HG03066 (cell line): ENCODE results near the gene MYEOV.

Experiments used
- ATAC-seq: cut with Tn5 transposase; IDR thresholded peaks from one replicate; pipeline ENCODE4 v1.9.1; 2021; ENCODE audit warnings: low read depth; ENCODE audit not compliant: unreplicated experiment

The MYEOV gene

DNA sequence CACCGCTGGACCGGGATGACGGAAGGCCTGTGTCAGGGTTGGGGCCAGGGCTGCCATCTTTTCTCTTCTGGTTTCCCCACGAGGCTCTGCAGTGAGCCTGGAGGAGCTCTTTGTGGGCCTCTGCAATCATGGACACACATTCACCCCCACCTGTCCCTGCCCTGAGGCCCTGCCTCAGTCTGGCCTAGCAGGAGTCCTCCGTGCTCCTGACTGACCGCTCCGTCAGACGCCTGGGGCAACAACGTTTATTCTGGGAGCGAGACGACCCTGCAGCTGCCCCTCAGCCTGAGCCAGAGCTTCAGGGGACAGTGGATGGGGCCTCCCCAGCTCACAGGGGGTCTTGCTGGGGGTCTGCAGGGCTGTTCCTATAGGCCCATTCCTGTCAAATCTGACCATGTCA is 8.2 kb upstream of the MYEOV start:
- ATAC-seq, result no peak

DNA sequence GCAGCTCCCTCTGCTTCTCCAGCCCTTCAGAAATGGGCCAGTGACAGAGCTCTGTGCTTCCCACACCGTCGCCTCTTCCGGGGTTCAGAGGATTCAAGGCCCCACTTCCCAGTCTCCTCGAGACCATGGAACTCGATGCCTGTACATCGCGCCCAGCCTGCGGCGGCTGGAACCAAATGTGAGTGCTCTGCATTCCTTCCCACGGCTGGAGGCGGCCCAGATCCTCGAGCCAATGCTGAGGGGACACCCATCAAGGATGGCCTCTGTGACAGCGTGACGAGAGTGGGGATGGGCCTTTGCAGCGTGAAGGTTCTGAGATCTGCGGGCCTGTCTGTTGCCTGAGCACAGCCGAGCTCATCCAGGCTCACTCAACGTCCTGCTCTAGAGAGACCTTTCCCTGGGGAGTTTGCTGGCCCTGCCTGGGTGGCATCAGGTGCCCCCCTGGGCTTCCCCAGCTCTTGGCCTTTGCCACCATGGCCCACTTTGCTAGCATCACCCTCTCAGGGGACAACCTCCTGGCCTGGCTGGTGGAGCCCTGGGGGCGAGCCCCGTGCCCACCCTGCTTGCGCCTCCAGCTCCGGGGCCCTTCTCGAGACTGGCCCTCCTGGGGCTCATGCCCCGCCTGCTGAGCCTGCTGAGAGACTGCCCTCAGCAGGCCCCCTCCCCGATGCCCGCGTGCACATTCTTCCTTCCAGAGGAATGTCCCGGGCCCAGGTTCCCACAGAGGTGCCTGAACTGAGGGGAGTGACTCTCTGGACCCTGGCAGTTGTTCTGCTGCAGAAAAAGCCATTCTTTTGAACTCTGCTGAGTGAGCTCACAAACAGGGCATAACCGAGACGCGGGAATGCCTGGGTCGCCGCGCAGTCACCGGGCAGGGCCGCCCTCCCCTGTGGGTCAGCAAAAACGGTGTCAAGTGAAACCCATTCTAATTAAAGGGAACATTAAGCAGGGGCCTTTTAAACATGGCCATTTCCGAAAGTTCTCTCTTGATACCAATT is 7.3 kb upstream of the MYEOV start:
- no peak for ATAC-seq

DNA sequence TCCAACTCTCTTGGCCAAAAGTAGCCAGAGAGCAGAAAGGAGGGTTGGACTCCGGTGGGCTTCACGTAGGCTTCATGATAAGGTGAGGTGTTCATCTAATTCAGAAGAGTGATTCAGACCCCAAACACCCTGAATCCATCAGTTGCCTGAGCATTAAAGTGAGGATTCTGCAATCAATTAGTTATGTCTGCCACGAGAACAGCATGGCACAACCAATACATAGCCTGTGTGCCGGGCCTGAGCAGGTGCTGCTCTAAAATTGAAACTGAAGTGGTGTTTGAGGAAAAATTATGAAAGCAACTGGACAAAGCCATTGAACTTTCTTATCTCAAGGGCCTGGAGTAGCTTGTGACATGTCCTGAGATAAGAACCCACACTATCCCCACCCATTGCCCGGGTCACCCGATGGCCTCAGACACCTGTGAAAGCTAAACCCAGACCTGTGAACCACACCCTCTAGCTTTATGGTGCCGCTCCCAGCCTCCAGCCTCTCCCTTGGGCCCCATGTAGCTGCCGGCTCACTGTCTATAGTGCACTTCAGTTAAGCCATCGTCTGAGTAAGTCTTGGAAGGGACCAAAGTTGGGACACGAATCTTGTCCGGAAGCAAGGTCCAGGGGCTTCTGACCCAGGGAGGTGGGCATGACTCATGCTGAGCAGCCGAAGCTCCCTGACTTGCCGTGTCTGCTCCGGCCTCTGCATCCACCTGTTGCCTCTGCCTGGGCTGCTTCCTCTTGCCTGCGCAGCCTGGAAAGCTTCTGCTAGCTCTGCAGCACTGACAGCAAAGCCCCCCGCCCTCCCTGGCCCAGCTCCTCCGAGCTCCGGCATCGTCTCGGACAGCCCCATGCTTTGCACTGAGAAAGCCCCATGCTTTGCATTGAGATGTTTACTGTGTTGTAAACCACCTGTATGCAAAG is 5.7 kb upstream of the MYEOV start:
- no peak for ATAC-seq

DNA sequence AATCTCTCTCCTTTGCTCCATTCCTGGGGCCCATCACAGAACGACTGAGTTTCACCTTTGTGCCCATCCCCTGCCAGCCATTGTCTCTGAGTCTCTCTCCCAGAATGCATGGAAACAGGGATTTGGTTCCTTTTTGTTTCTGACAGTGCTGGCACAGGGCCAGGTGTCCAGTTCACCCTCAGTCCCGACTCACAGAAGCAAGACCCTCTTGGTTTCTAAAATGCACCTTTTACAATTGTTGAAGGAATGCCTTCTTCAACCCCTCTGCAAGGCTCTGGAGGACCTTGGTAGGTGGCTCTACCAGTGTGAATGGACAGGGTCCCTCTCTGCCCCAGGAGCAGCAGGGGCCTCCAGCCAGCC is 5.1 kb upstream of the MYEOV start:
- no peak for ATAC-seq

DNA sequence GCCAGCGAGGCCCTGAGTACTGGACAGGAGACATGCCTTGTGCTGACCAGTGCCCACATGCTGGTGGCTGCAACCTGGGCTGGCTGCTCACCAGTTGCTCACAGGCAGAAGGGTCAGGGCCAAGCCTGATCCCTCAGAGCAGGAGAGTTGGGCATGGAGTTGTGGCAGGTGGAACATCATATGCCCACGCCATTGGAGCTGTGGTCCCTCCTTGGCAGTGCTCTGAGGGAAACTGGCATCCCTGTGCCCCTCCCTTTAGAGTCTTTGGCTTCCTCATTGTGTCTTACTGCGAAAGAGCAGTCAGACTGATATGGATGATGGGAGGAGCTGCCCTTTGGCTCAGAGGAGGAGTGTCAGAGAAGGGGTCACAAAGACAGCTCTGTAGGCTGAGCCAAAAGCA is 3.1 kb upstream of the MYEOV start:
- no peak for ATAC-seq

DNA sequence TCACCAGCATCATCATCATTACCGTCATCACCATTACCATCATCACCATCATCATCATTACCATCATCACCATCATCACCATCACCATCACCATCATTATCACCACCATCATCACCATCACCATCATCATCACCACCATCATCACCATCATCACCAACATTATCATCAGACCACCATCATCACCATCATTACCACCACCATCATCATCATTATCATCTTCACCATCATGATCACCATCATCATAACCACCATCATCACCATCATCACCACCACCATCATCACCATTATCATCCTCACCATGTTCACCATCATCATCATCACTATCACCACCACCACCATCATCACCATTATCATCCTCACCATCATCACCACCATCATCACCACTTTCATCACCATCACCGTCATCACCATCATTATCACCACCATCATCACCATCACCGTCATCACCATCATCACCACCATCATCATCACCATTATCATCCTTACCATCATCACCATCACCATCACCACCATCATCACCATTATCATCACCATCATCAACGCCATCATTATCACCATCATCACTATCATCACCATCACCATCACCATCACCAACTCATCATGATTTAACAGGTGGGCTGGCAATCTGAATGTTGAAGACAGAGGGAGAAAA is 2.4 kb upstream of the MYEOV start:
- ATAC-seq, result no peak

DNA sequence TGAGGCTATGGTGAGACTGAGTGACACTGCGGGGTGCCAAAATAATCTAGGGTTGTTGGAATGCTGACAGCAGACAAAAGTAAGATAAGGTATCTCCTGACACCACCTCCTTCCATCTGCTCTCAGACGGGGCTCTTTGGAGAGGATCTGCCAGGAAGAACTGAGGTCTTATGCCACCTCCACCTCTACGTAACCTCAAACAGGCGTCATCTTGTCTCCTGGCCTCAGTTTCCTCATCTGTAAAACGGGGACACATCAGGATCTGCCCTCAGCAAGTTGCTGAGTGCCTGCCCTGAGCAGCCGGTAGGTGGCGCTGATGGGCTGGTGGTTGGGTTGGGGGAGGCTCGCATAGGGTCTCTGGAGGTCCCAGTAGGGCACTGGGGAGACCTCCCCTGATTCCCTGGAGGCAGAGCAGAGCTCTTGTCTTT is 1.7 kb upstream of the MYEOV start:
- ATAC-seq, result no peak

DNA sequence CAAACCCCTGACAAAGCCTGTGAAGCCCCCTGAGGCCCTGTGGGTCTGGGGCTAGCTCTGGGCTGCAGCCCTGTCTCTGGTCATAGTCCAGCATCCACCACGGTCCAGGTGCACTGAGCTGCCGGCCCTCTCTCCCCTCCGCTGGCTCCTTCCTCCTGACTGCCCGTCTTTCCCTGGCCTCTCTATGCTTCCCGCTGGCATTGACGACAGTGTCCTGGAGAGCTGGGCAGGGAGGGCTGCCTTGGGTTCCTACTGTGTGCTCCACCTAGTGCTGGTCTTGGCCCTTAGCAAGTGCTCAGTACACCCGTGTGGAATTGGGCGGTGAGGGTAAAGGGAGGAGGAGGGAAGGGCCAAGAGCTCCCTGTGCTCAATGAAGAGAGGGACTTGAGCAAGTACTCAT is 868 bp upstream of the MYEOV start:
- ATAC-seq, result no peak

DNA sequence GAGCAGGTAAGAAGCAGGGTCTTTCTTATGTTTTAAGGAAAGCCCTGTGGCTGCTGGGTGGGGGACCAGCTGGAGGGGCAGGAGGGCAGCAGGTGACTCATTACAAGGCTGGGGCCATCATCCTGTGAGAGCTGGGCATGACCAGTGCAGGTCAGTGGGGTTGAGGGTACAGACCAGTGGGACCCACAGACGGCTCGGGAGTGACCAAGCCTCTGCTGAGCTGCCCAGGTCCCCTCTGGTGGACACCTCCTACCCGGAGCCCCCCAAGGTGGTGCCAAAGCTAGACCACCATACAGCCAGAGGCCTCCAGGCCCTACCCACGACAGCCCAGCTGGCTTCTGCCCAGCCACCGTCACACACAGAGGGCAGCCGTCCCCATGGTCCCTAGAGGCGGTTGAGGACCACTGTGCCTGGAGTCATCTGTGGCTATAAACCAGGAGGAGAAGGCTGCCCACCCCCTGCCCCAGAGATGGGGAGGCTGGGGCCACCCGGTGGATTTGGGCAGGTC is 670 bp downstream of the MYEOV start:
- ATAC-seq, result no peak

DNA sequence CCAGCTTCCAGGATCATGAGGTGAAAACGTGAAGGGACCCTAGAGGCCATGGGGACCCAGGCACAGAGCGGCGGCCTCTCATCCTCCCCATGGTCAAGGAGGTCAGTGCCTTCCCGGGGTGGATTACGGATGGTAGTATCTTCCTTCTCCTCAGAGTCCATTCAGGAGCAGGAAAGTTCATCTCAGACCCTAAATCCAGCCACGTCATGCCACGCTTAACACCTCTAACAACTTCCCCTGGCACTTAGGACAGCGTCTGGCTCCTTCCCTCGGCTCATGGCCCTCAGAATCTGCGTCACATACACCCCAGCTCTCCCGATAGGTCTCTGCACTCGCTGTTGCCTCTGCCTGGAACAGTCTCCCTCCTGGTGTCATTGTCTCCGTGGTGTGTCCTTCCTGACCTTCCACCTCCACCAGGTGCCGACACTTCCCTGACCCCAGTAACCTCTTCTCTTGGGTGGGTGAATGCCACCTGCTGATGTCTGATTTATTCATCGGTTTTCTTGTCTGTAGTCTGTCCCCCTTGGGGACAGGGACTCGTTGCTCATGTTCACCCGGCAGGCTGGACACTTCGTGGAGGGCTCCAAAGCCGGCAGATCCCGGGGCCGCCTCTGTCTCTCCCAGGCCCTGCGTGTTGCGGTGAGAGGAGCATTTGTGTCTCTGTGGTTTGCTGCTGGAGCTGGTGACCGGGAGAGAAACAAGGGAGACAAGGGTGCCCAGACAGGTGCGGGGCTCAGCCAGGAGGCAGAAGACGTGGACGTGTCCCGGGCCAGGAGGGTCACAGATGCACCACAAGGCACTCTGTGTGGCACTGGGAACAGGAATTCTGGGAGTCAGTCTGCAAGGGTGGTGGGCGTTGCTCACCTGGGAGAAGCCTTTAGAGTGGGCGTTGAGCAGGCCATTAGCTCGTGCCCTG is 1.4 kb downstream of the MYEOV start:
- no peak for ATAC-seq

DNA sequence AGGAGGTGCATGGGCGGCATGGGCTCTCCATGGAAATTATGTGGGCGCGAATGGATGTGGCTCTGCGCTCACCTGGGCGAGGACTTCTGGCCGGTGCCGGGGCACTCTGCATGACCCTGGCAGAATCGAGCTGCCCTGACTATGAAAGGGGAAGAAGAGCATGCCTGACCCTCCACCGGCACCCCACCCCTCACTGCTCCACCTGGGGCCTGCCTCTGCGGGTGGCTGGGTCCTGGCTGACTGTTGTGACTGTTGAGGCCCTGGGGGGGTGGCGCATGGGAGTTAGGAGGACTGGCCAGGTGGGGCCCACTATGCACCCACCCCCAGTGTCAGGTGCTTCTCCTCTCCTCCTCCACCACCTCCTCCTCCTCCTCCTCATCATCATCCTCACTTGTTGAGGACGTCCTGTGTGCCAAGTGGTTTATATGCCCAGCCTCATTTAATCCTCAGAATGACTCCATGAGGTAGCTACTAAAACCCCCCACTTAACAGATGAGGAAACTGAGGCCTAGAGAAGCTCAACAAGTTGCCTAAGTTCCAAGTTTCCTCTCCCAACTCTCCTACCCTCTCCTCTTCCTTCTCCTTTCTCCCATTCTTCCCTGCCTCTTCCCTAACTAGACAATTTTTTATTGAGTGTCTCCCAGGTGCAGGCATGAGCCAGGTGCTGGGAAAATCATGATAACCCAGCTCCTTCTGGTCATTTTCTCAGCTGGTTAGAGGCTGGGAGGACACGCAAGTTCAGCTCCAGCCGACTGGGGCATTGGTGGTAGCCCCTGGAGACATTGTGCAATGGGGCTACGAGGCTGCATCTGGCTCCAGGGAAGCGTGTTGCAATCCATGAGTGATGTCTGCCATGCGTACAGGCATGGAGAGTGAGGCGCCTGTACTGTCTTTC is 2.3 kb downstream of the MYEOV start:
- no peak for ATAC-seq

DNA sequence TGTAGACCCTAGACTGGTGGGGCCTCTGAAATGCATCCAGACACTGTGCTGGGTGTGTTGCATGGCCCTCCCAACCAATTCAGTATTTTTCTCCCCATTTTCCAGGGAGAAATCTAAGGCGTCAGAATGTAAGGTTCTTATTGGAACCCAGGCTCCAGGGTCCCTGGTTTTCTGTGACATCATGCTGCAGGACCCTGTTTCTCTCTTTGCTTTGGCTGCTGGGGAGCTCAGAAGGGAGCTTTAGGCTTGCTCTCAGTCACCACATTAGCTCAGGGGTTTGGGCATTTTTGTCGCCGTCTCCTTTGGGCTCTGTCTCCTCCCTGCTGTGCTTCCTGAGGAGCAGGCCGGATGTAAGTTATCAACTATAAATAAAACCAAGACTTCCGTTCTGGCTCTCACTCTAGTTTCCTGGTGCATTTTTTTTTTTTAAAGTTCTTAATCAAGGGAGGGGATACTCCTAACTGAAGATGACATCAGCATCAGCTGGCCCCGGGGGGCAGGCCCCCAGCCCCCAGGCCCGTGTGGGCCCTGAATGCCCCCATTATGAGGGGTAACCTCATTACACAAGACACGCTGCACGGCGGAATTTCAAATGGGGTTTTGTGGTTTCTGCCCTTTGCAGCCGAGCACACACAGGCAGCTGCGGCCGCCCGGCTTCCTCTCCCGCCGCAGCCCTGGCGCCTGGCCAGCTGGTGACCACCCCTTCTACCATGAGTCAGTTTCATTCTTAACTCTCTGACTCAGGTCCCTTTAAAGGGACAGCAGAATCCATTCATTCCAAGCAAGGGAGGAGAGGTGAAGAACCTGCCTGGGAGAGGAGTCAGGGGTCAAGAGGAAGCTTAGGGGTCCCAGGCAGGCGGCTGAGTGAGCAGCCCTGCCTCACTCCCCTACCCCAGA is 3.2 kb downstream of the MYEOV start:
- ATAC-seq, result peak; percentile 49

DNA sequence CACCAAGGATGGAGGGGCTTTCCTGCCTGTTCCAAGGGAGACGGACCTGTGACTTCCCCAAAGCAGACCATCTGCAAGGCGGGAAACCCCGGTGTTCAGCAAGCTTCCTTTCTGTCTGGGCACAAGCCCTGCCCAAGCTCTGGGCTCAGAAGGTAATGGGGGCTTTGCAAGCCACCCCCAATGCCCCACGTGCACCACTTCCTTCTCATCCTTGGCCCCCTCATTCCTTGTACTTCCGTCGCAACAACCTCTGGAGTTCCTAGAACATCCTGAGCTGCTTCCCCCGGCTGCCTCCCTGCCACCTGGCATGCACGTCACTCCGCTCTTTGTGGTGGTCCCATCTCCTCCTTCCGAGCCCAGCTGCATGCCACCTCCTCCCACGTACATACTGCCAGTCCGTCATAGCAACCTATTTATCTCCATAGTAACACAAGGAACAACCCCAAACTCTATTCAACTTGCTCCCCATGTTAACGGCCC is 3.9 kb downstream of the MYEOV start:
- no peak for ATAC-seq

DNA sequence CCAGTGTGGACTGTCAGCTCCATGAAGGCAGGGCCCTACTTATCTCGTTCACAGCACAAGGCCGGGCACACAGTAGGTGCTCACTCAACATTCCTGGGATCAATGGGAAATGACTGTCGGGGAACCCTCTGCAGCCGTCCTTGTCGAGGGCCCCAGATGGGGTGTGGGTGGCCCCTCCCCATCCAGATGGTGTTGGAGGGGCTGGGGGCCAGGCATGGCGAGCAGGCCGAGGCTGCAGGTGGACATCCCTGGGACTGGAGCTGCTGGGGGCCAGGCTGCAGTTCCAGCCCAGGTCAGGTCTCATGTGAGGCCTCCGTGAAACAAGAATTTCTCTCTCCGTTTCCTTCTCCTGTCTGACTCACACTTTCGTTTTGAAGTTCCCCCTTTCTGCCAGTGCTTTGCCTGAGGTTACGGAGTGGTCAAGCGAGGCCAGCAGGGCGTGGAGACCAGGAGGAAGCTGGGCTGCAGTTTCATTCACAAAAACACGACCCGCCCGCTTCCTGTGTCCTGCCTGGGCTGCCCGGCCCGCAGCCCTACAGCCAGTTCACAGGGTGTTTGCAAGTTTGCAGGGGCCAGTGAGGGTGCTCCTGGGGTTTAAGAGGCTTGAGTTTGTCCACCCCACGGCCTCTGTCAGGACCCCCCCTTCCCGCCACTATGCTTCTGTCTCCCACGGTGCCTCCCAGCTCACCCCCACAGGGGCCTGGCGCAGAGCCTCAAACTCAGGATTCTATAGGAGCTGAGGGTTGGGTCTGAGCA is 4.5 kb downstream of the MYEOV start:
- ATAC-seq, result peak; percentile 58

DNA sequence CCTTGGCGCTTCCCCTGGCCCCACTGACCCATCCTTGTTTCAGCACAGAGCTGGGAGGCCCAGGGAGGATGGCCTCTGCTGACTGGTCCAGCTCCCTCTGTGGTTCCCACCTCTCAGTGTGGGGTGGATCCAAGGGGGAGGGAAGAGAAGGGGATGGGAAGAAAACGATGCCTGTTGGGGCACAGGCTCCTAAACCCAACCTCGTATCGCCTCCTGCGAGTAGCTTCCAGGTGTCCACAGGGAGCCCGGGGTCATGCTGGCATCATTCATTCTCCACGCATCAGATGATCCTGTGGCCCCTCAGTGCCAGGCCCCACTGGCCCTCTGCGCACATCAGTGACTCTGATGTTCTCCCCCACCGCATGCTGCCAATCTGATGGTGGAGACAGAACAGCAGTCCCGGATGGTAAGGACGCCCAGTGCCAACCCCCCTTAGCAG is 5.1 kb downstream of the MYEOV start:
- no peak for ATAC-seq

DNA sequence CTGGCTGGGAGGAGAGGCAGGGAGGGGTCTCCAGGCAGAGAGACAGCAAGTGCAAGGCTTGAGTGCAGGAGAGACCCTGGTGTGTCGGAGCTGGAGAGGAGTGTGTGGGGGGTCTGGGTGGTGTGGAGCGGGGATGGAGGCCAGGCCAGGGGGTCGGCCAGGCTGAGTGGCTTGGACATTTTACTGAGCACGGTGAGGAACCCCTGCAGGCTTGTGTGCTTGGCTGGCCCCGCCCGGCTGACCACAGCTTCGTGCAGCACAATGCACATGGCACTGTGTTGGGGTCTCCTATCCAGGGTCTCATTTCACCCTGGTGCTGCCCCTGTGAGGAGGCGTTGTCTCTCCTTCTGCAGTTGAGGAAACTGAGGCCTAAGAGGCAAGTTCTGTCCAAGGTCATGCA is 5.6 kb downstream of the MYEOV start:
- no peak for ATAC-seq
